Measurements from ENCODE around the gene HSD17B2. TPM values are rescaled to one million over a fixed set of nuclear protein-coding genes. Genes with fewer than 3 reads are reported as not detected.

HSD17B2 gene
- total and polyA plus RNA-seq, 2 donors from 2014 or later = 0.79 to 1.8 TPM

DNA sequence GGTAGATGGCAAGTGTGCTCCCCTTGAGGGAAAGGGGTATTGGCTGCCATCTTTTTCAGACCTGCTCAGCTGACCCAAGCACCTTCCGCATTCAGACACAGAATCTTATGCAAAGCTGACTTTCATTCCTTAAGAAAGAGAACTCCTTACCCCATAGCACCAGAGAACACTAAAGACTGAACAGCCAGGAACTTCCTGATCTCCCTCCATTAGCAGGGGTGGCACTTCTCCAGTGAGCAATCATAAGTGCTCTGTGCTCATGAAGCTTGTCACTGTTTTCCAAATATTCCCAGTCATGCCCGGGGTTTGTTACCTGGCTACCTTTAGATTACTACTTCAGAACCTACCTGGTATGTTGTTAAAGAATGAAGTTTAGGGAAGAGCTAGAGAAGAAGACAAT, 11.9 kb downstream of the HSD17B2 start:
- no peak overlapping the region for H3K9ac ChIP-seq (ENCODE audit: low read length in 3 of 3)
- no peaks in the 10 kb centered on the region for H3K9me3 ChIP-seq (ENCODE audit: control insufficient read depth in 2 of 3, insufficient read depth in 1 of 3, low read length in 3 of 3)
- intact Hi-C loops (cut with DNase I) = no loop called here
- no peaks in the 10 kb centered on the region for H3K36me3 ChIP-seq (ENCODE audit: control insufficient read depth in 2 of 3, insufficient read depth in 3 of 3, low read length in 3 of 3)
- peaks cover 0 to 3% (median 2%) of the 10 kb centered on the region in 3 donors for H3K4me1 ChIP-seq (ENCODE audit: control insufficient read depth in 2 of 3, insufficient read depth in 2 of 3, low read depth in 1 of 3, low read length in 3 of 3)
- TF ChIP-seq, protein P1, sequence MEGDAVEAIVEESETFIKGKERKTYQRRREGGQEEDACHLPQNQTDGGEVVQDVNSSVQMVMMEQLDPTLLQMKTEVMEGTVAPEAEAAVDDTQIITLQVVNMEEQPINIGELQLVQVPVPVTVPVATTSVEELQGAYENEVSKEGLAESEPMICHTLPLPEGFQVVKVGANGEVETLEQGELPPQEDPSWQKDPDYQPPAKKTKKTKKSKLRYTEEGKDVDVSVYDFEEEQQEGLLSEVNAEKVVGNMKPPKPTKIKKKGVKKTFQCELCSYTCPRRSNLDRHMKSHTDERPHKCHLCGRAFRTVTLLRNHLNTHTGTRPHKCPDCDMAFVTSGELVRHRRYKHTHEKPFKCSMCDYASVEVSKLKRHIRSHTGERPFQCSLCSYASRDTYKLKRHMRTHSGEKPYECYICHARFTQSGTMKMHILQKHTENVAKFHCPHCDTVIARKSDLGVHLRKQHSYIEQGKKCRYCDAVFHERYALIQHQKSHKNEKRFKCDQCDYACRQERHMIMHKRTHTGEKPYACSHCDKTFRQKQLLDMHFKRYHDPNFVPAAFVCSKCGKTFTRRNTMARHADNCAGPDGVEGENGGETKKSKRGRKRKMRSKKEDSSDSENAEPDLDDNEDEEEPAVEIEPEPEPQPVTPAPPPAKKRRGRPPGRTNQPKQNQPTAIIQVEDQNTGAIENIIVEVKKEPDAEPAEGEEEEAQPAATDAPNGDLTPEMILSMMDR (IDR thresholded peaks at IDR 0.05; ENCODE audit: borderline replicate concordance, extremely low read depth, insufficient read depth) = no peak
- no peak for FAIRE-seq
- H3K27me3 ChIP-seq (ENCODE audit: control insufficient read depth, insufficient read depth, low read length) = no peaks in the 10 kb centered on the region
- H3K27ac ChIP-seq (ENCODE audit: low read depth in 2 of 2, low read length in 2 of 2) = no peak overlapping the region
- no peak overlapping the region for H3K4me3 ChIP-seq (ENCODE audit: low read length in 3 of 3)
- no peak for DNase-seq

DNA sequence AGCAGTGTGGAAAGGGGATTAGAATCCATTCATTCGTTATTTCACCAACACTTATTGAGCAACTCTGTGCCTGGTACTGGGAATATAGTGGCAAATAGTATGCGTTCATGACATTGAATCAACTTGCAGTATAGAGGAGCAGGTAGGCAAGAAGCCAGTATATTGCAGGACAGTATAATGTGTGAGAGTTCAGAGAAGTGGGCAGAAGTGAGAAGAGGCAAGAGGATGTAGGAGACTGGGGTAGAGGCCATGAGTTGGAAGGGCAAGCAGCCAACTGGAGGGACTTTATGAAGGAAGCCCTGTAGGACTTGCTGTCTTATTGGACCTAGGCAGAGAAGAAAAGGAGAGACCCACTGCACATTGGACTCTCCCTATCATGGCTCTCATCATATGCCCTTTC, 12.3 kb downstream of the HSD17B2 start:
- DNase-seq (no peak), FAIRE-seq (no peak)
- Histone ChIP-seq H3K27me3 (ENCODE audit: control insufficient read depth, insufficient read depth, low read length) (no peaks in the 10 kb centered on the region), H3K27ac (ENCODE audit: low read depth in 2 of 2, low read length in 2 of 2) (no peak overlapping the region), H3K4me1 (ENCODE audit: control insufficient read depth in 2 of 3, insufficient read depth in 2 of 3, low read depth in 1 of 3, low read length in 3 of 3) (peaks cover 0 to 3% (median 2%) of the 10 kb centered on the region in 3 donors), H3K9me3 (ENCODE audit: control insufficient read depth in 2 of 3, insufficient read depth in 1 of 3, low read length in 3 of 3) (no peaks in the 10 kb centered on the region), H3K36me3 (ENCODE audit: control insufficient read depth in 2 of 3, insufficient read depth in 3 of 3, low read length in 3 of 3) (no peaks in the 10 kb centered on the region), H3K9ac (ENCODE audit: low read length in 3 of 3) (no peak overlapping the region), H3K4me3 (ENCODE audit: low read length in 3 of 3) (no peak overlapping the region)
- TF ChIP-seq, protein P1 (IDR thresholded peaks at IDR 0.05; ENCODE audit: borderline replicate concordance, extremely low read depth, insufficient read depth) = no peak
- intact Hi-C loops (cut with DNase I) = no loop called here

DNA sequence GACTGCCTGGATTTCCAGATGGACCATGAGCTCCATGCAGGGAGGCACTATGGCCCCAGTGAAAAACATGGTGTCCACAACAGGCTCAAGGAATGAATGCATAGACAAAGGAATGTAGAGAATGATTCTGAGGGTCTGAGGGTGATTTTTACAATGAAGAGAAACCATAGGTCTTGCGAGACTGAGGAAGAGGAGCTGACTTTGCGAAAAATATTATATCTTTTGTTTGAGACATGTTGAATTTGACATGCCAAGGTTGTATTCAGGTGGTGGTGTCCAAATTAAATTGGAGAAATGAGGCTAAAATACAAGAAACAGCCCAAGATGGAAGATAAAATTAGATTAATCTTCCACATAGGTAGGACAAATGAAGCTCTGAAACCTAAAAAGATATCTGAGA, 12.7 kb downstream of the HSD17B2 start:
- DNase-seq = no peak
- FAIRE-seq = no peak
- Histone ChIP-seq H3K9ac (ENCODE audit: low read length in 3 of 3) (no peak overlapping the region), H3K4me3 (ENCODE audit: low read length in 3 of 3) (no peak overlapping the region), H3K27me3 (ENCODE audit: control insufficient read depth, insufficient read depth, low read length) (no peaks in the 10 kb centered on the region), H3K4me1 (ENCODE audit: control insufficient read depth in 2 of 3, insufficient read depth in 2 of 3, low read depth in 1 of 3, low read length in 3 of 3) (peaks cover 0 to 3% (median 2%) of the 10 kb centered on the region in 3 donors), H3K27ac (ENCODE audit: low read depth in 2 of 2, low read length in 2 of 2) (no peak overlapping the region), H3K9me3 (ENCODE audit: control insufficient read depth in 2 of 3, insufficient read depth in 1 of 3, low read length in 3 of 3) (no peaks in the 10 kb centered on the region), H3K36me3 (ENCODE audit: control insufficient read depth in 2 of 3, insufficient read depth in 3 of 3, low read length in 3 of 3) (no peaks in the 10 kb centered on the region)
- intact Hi-C loops (cut with DNase I) = no loop called here
- TF ChIP-seq, protein P1 (IDR thresholded peaks at IDR 0.05; ENCODE audit: borderline replicate concordance, extremely low read depth, insufficient read depth) = no peak

DNA sequence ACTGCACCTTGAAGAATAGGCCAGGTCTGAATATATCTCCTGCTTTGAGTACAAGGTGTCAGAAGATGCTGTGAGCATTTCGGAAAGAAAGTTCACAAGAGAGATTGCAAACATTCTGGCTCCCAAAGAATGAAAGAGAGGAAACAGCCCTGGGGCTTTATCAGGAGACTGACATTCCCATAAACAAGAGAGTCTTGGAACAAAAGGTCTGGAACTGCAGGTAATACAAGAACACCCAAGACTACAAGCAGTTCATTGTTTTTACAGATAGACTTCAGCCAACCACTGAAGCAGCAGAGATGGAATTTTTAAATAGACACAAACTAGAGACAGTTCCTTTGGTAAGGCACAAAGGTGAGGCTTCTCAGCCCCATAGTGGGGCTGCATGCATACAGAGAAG, 14.4 kb downstream of the HSD17B2 start:
- intact Hi-C loops (cut with DNase I) = no loop called here
- no peaks in the 10 kb centered on the region for H3K36me3 ChIP-seq (ENCODE audit: control insufficient read depth in 2 of 3, insufficient read depth in 3 of 3, low read length in 3 of 3)
- FAIRE-seq (no peak), DNase-seq (no peak)
- peaks cover 0 to 3% (median 0%) of the 10 kb centered on the region in 3 donors for H3K4me1 ChIP-seq (ENCODE audit: control insufficient read depth in 2 of 3, insufficient read depth in 2 of 3, low read depth in 1 of 3, low read length in 3 of 3)
- H3K4me3 ChIP-seq (ENCODE audit: low read length in 3 of 3) = no peak overlapping the region
- H3K27ac ChIP-seq (ENCODE audit: low read depth in 2 of 2, low read length in 2 of 2) = no peak overlapping the region
- H3K9ac ChIP-seq (ENCODE audit: low read length in 3 of 3) = no peak overlapping the region
- no peaks in the 10 kb centered on the region for H3K27me3 ChIP-seq (ENCODE audit: control insufficient read depth, insufficient read depth, low read length)
- TF ChIP-seq, protein P1 (IDR thresholded peaks at IDR 0.05; ENCODE audit: borderline replicate concordance, extremely low read depth, insufficient read depth) = no peak
- no peaks in the 10 kb centered on the region for H3K9me3 ChIP-seq (ENCODE audit: control insufficient read depth in 2 of 3, insufficient read depth in 1 of 3, low read length in 3 of 3)

Data from kidney (tissue), 14 donors.